Astrocyte (in vitro differentiated cells and primary cell): ENCODE measurements around the gene KCNQ1. TPM values are rescaled to one million over a fixed set of nuclear protein-coding genes. Genes with fewer than 3 reads are reported as not detected.

ENCODE experiments used
- DNase-seq: peaks from one replicate; pipeline ENCODE4 v3.0.0-alpha.2; 2010; ENCODE audit warnings: low read depth
- FAIRE-seq: peaks from 2 replicates; lab custom pipeline; 2011; peaks lifted over from hg19 to GRCh38; lab: Jason Lieb, UNC
- H2AFZ ChIP-seq: 2 replicates; pipeline ENCODE4 v1.6.0; 2012; ENCODE audit warnings: low read depth, low read length, inconsistent platforms
- H3K27ac ChIP-seq: 2 replicates; pipeline ENCODE4 v1.5.1; 2011; ENCODE audit warnings: low read depth, low read length, inconsistent platforms
- H3K27me3 ChIP-seq: 2 replicates; pipeline ENCODE4 v1.6.0; 2011; ENCODE audit warnings: low read length, inconsistent platforms; ENCODE audit not compliant: insufficient read depth
- H3K36me3 ChIP-seq: 2 replicates; pipeline ENCODE4 v1.5.1; 2011; ENCODE audit warnings: low read length, inconsistent platforms; ENCODE audit not compliant: insufficient read depth
- H3K4me1 ChIP-seq: 2 replicates; pipeline ENCODE4 v1.5.1; 2011; ENCODE audit warnings: low read length, inconsistent platforms; ENCODE audit not compliant: insufficient read depth
- H3K4me2 ChIP-seq: 2 replicates; pipeline ENCODE4 v1.6.0; 2012; ENCODE audit warnings: low read length, inconsistent platforms
- H3K4me3 ChIP-seq: 2 replicates; pipeline ENCODE4 v1.5.1; 2011; ENCODE audit warnings: low read depth, mild to moderate bottlenecking, low read length, inconsistent platforms; ENCODE audit not compliant: insufficient read depth
- H3K79me2 ChIP-seq: 2 replicates; pipeline ENCODE4 v1.6.0; 2012; ENCODE audit warnings: mild to moderate bottlenecking, low read length, inconsistent platforms; ENCODE audit not compliant: insufficient read depth
- H3K9ac ChIP-seq: 2 replicates; pipeline ENCODE4 v1.6.0; 2012; ENCODE audit warnings: mild to moderate bottlenecking, low read length, inconsistent platforms
- H3K9me3 ChIP-seq: 2 replicates; pipeline ENCODE4 v1.5.1; 2012; ENCODE audit warnings: low read depth, mild to moderate bottlenecking, low read length, inconsistent platforms; ENCODE audit not compliant: insufficient read depth
- H4K20me1 ChIP-seq: 2 replicates; pipeline ENCODE4 v1.6.0; 2012; ENCODE audit warnings: low read length, inconsistent platforms; ENCODE audit not compliant: insufficient read depth
- H3K27ac Mint-ChIP-seq: one replicate; pipeline ENCODE4 v1.8.0; 2021; ENCODE audit warnings: mild to moderate bottlenecking, mixed read lengths; ENCODE audit not compliant: unreplicated experiment
- H3K27me3 Mint-ChIP-seq: one replicate; pipeline ENCODE4 v1.8.0; 2021; ENCODE audit warnings: low read depth, mixed read lengths; ENCODE audit not compliant: unreplicated experiment
- H3K36me3 Mint-ChIP-seq: one replicate; pipeline ENCODE4 v1.8.0; 2021; ENCODE audit warnings: low read depth, mixed read lengths; ENCODE audit not compliant: unreplicated experiment
- H3K4me1 Mint-ChIP-seq: one replicate; pipeline ENCODE4 v1.8.0; 2021; ENCODE audit warnings: low read depth, mixed read lengths; ENCODE audit not compliant: unreplicated experiment
- H3K4me3 Mint-ChIP-seq: one replicate; pipeline ENCODE4 v1.8.0; 2021; ENCODE audit warnings: mild to moderate bottlenecking, moderate library complexity, mixed read lengths; ENCODE audit not compliant: unreplicated experiment
- H3K9me3 Mint-ChIP-seq: one replicate; pipeline ENCODE4 v1.8.0; 2021; ENCODE audit warnings: mild to moderate bottlenecking, mixed read lengths; ENCODE audit not compliant: unreplicated experiment
- CTCF ChIP-seq: IDR thresholded peaks from 2 replicates; pipeline ENCODE4 v1.5.1; 2011; ENCODE audit warnings: low read depth, mild to moderate bottlenecking, inconsistent platforms, low read length, moderate library complexity; ENCODE audit not compliant: insufficient read depth
- EZH2 ChIP-seq: IDR thresholded peaks from 2 replicates; pipeline ENCODE4 v1.6.1; 2012; ENCODE audit warnings: mild to moderate bottlenecking, low read length, inconsistent platforms; ENCODE audit not compliant: insufficient read depth
- total RNA-seq: library from RNA; stranded (reverse); gene quantifications from 2 replicates; pipeline ENCODE4 v1.2.1, GENCODE V29; 2021

The KCNQ1 gene
- total RNA-seq, 1 donor from 2014 or later = not detected

- peaks cover 6% of the 10 kb centered on the region for H3K4me1 ChIP-seq
- no peak overlapping the region for H3K4me3 ChIP-seq
- no peak overlapping the region for H3K27ac ChIP-seq
- no peak overlapping the region for H3K4me2 ChIP-seq
- peaks cover 9% of the 10 kb centered on the region for H3K27me3 ChIP-seq
- no peaks in the 10 kb centered on the region for H4K20me1 ChIP-seq
- FAIRE-seq (no peak), DNase-seq (no peak)
- H3K4me3 Mint-ChIP-seq = no peak overlapping the region
- no peak overlapping the region for H3K9ac ChIP-seq
- H3K79me2 ChIP-seq = no peaks in the 10 kb centered on the region
- H2AFZ ChIP-seq = no peak overlapping the region
- H3K36me3 Mint-ChIP-seq = no peaks in the 10 kb centered on the region
- TF ChIP-seq CTCF (no peak), EZH2 (no peak)
- H3K9me3 Mint-ChIP-seq = no peaks in the 10 kb centered on the region
- H3K27ac Mint-ChIP-seq = no peak overlapping the region
- no peaks in the 10 kb centered on the region for H3K9me3 ChIP-seq
- no peaks in the 10 kb centered on the region for H3K4me1 Mint-ChIP-seq
- no peaks in the 10 kb centered on the region for H3K36me3 ChIP-seq
- peaks cover 56% of the 10 kb centered on the region for H3K27me3 Mint-ChIP-seq
These were observed 94.1 kb downstream of the KCNQ1 start for GRCh38 chr11:2538951-2539350.

DNA sequence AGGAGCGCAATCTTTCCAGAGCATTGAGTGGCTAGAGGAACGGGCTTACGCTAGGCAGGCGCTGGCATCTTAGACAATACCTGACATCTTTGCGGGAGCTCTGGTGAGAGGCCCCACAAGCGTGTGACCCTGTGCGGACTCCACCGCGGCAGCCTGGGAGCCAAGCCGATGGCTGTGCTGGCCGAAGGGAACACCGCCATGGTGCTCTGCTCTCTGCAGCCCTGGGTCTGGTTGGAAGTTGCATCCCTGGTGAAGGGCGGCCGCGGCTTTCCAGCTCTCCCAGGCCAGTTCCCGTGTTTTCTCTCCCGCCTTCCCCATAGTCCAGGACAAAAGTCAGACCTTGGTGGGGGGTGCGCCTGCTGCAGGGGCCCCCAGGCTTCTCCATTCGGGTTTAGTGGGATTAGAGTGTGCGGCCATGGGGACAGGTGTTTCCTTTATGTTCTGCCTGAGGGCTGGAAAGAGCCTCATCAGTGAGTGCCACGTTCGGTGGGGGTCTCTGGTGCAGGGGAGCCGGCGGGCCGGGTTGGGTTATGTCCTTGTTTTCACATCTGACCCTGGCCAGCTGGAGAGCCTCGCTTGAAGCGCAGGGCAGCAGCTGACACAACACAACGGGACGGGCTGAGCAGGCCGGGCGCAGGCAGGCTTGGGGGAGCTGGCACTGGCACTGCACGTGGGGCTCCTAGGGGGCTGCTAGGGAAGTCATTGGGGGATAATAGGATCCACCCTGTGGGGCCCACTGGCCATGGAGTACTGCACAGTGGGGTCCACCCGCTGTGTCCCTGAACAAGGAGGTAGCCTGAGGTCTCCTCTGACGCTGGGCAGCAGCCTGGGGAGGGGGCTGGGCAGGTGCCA, 94.8 kb downstream of the KCNQ1 start:
- no peaks in the 10 kb centered on the region for H3K79me2 ChIP-seq
- Mint-ChIP-seq H3K4me3 (no peak overlapping the region), H3K9me3 (no peaks in the 10 kb centered on the region), H3K27me3 (peaks cover 56% of the 10 kb centered on the region), H3K27ac (no peak overlapping the region), H3K4me1 (no peaks in the 10 kb centered on the region), H3K36me3 (no peaks in the 10 kb centered on the region)
- peaks cover 9% of the 10 kb centered on the region for H3K27me3 ChIP-seq
- DNase-seq = no peak
- H3K4me1 ChIP-seq = no peaks in the 10 kb centered on the region
- H3K4me3 ChIP-seq = no peak overlapping the region
- no peak overlapping the region for H2AFZ ChIP-seq
- no peaks in the 10 kb centered on the region for H3K36me3 ChIP-seq
- no peak for FAIRE-seq
- no peaks in the 10 kb centered on the region for H3K9me3 ChIP-seq
- no peaks in the 10 kb centered on the region for H4K20me1 ChIP-seq
- no peak overlapping the region for H3K4me2 ChIP-seq
- no peak overlapping the region for H3K9ac ChIP-seq
- no peak overlapping the region for H3K27ac ChIP-seq
- no peak for TF ChIP-seq EZH2
- no peak for TF ChIP-seq CTCF
